Measurements from ENCODE around the gene NCAM2.
"Not testable (repeated sequence)": the region's sequence is repeated elsewhere in the genome, so short reads cannot be mapped to it uniquely, and the experiment has no call there.

The NCAM2 gene

DNA sequence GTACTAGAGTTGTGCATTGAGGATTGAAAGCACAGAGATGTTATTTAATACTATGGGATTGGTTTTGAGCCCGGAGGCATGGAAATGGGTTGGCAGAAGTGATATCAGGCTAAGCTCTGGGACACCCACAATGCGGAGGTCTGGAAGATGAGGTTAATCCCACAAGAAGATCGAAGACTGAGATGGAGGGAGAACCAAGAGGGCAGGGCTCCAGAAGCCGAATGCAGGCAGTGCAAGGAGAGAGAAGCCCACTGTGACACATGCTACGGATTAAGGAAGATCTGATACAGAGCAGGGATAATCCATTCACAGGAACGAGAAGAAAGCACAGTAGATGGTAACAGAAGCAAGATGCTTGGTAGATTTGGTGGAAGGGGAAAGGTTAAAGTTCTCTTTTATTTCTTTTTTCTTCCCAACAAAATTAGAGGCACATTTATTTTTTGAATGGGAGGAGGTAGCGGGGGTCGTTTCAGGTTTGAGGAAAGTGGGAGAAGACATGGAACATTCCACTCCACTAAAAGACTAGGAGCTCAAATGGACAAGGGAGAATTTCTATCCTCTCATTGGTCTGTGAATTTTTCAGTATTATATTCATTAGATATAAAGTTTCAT, 113.2 kb downstream of the NCAM2 start:
- no peak for DNase-seq

DNA sequence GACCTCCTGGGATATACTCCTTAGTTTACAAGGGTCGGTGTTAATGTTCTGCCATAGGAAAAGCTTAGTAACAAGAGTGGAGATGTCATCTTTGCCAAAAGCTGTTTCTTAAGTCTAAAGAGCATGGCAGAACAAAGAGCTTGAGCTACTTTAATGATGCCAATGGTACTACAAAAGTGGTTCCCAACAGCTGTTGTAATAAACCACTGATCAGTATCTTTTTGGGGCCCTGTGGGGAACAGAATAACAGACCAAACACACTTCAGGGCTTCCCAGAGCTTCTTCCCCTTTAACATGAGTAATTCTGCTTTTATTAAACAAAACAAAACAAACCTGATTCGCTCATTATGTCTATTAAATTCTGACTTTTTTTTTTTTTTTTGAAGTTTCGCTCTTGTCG, 116.3 kb downstream of the NCAM2 start:
- no peak for DNase-seq

DNA sequence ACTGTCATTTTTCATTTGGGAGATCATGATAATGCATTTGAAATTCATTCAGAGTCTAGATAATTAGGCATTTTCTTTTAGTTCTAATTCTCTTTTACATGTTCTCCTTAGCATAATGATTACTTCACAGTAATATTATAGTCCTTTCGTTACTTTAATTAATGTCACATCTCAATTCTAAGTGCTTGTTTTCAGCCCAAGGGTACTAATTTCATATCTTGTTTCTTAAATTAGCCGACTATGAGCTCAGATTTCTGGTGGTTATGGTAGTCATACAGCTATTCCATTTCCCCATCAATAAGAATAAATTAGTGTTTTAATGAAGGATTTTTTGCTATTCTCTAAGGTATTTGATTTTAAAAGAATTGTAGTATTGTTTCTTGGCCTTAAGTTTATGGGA, 120.9 kb downstream of the NCAM2 start:
- DNase-seq: no peak

DNA sequence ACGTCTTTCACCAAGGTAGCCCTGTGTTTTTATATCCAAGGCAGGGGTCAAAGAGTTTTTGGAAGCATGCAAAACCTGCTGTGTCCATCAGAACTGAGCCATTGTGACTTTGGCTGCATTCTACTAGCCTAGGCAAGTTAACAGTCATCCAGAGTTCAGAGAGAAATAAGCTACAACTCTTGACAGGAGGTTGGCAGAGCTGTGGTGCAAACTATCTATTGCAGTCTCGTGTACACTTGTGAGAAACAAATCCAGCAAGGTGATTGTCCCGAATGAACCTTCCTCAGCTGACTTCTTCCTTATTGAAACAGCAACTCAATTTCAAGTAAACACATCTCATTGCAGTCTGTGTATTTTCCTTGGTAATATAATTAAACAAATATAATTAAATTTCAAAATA, 124.5 kb downstream of the NCAM2 start:
- no peak for DNase-seq

DNA sequence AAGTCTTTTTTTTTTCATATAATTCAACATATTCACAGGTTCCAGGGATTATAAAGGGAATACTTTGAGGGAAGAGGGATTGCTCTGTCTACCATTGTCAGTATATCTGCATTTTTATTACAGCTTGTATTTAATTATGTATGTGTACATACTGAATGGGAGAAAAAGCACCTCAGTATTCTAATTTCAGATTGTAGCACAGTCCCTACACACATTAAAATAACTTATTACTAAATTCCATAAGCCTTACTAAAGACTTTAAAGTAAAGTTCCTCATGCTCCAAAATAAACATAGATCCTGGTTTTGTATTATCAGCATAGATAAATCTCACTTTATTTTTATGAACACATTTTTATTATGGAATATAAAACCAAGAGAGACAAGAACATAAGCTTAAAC, 134.2 kb downstream of the NCAM2 start:
- no peak for DNase-seq

DNA sequence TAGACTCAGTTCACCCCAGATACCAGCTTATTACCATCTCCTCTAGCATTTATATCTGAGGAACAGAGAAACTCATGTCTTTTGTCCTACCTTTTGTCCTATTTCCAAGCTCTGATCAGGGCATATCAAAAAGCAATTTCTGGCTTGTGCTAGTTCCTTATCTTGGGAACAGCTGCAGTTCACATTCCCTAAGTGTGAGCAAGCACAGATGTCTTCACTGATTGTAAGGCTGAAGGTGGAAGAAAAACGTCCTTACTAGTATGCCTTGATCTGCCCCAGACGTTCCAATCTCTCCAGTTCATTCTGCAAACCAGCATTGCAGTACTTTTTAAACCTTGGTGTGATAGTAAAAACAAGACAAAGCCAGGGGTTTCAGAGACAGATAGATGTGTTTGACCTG, 139.8 kb downstream of the NCAM2 start:
- DNase-seq: no peak

DNA sequence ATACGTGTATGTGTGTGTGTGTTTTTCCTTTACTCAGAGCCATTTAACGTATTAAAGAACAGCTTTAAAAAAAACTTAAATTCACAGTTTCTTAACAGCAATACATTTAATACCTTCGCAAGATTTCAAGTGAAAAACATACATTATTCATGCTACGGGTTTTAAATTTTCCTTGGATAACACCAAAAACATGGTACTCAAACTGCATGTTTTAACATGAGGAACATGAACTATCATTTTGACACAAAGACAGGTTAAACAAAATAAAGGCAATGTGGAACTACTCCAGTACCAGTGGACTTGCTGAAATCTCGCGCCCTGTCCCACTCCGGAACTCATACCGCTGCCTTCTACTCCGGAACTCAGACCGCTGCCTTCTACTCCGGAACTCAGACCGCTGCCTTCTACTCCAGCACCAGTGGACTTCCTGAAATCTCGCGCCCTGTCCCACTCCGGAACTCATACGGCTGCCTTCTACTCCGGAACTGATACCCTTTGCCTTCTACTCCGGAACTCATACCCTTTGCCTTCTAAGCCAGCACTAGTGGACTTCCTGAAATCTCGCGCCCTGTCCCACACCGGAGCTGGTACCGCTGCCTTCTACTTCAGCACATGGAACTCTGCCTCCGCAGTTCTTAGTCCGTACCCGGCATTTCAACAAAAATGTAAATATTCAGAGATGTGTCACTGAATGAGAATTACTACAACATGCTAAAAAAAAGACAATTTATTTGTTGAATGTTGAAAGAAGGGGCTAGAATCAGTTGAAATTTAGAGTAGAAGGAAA, 148.6 kb downstream of the NCAM2 start:
- DNase-seq: no peak

DNA sequence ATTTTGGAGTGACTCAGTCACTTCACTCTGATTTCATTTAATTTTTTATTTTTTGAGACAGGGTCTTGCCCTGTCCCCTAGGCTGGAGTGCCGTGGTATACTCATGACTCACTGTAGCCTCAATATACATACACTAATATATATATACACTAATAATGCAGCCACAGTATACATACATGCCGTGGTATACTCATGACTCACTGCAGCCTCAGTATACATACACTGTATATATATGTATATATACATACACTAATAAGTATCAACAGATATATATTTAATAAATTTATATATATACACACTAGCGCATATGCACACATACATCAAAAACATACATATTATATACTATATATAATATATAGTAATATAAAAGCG, 149.2 kb downstream of the NCAM2 start:
- no peak for DNase-seq

DNA sequence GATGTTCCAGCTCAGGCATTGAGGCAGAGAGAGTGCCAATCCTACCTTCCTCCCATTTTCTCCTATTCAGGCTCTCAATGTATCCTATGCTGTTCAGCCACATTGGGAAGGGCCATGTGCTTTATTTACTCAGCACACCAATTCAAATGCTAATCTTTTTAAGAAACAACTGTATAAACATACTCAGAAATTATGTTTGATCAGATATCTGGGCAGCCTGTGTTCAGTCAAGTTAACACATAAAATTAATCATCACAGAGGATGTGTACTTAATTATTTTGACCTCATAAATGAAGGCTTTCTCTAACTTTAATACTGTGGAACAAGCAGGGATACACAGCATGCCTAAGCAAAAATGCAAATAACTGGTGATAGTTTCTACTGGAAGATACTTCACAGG, 149.8 kb downstream of the NCAM2 start:
- DNase-seq: no peak

DNA sequence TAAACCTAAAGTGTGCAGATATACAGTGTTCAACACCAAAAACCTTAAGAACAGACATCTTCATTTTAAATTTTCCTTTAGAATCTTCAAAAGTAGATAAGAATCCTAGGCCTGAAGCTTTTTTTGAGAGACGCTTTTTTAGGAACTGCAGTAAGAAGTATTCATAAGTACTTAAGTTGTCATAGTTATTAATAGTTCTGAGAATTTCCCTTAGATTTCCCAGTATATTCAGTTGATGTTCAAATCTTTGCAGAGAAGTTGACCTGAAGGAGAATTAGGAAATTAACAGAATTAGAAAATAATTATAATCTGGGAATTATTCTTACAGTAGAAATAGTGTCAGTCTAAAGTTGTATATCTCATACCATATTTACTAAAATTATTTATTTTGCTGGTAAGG, 150.3 kb downstream of the NCAM2 start:
- no peak for DNase-seq

DNA sequence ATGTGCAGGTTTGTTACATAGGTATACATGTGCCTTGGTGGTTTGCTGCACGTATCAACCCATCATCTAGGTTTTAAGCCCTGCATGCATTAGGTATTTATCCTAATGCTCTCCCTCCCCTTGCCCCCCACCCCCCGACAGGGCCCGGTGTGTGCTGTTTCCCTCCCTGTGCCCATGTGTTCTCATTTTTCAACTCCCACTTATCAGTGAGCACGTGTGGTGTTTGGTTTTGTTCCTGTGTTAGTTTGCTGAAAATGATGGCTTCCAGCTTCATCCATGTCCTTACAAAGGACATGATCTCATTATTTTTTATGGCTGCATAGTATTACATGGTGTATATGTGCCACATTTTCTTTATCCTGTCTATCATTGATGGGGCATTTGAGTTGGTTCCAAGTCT, 151.2 kb downstream of the NCAM2 start:
- DNase-seq: not testable (repeated sequence)

DNA sequence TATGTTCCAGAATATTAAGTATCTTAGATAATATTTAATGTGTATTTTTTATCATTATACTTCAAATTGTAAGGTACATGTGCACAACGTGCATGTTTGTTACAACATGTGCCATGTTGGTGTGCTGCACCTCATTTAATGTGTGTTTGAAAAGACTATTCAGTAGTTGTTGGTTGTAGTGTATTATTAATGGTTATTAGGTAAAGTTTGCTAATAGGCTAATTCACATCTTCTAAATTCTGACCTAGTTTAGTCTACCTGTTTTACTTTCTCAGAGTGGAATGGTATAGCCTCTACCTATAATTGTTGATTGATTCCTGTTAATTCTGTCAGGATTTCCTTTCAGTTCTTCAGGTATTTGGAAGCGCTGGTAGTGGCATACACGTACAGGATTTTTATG, 153.0 kb downstream of the NCAM2 start:
- no peak for DNase-seq

DNA sequence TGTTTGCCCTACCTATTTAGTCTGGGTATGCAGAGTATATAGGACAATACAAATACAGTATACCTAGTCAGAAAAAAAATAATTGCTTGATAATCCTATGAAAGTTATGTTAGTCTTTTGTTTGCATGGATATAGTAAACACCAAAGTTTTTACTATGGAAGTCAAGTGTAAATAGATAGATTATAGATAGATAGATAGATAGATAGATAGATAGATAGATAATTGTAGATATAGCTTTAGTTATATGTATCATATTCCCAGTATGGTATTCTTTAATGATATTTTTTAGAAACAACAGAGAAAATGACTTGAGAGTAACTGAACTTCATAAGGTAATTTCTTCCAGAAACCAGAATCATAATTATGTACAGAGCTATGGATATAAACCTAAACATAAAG, 158.2 kb downstream of the NCAM2 start:
- no peak for DNase-seq

DNA sequence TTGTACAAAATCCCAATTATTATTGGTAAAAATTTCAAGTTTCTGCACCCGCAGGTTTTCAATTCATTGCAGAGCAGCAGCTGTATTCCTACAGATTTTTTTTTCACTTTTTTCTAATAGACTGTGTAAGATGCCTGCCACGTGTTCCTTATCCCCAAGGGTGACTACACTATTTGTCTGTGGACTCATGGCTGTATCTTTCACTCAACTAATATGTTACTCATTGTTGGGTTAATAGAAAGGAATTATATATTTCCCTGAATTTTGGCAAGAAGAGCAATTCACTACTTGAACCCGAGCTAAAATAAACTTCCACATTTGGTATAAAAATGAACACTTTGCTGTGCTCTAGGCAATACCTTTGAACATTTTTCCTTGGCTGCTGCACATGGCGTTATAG, 158.7 kb downstream of the NCAM2 start:
- no peak for DNase-seq

DNA sequence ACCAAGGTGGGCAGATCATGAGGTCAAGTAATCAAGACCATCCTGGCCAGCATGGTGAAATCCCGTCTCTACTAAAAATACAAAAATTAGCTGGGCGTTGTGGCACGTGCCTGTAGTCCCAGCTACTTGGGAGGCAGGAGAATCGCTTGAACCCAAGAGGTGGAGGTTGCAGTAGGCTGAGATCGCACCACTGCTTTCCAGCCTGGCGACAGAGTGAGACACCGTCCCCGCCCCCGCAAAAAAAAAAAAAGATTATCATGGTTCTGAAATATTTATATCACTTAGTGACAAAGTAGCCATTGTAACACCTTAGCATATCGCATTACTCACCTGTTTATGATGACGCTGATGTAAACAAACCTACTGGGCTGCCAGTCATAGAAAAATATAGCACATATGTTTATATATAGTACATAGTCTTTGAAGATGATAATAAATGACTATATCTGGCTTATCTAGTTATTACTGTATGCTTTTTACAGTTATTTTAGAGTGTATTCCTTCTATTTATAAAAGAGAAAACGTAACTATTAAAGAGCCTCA, 160.2 kb downstream of the NCAM2 start:
- no peak for DNase-seq

DNA sequence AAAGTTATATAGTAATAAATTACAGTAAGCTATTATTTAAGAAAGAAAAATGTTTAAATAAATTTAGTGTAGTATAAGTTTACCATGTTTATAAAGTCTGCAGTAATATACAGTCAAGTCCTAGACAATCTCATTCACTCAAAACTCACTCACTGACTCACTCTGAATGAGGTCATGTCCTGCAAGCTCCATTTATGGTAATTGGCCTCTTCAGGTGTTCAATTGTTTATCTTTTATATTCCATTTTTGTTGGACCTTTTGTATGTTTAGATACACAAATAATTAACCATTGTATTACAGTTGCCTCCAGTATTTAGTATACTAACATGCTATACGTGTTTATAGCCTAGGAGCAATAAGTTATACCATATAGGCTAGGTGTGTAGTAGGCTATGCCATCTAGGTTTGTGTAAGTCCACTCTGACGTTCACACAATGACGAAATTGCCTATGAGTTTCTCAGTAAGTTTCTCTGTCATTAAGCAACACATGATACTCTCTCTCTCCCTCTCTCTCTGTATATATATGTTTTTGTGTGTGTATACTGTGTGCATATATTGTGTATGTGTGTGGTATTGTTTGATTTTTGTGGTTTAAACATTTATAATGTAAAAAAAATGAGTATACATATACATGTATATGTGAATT, 161.2 kb downstream of the NCAM2 start:
- DNase-seq: no peak

DNA sequence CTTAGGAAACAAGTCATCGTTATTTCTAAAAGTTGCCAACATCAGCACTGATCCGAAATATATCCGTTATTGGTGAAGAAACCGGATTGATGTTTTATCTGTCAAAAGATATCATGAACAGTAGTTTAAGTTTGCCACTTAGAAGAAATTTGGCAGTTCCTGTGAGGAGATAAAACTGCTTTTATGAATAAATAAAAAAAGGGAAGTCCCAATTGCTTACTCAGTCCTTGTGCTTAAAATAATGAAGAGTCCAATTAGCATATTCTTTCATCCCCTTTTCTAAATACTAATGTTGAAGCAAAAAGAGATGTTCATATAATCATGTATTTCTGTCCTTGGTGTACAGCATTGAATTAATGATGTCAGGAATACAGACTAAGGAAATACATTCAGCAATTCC, 164.6 kb downstream of the NCAM2 start:
- no peak for DNase-seq

DNA sequence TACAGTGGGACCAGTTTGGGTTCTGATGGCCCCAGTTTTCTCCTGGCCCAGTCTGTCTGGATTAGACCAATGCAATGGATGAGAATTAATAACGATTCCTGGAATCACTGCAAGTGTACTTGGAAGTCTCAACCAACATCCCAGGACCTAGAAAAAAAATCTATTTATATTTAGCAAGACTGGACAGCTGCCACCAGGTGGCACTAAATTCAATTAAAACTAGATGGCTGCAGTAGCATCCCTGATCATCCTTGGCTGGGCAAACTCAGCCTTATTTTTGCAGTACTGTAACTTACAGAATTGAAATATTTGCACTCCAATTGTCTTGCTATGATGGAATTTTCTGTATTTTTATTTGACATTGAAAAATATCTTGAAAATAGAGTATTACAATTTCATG, 165.7 kb downstream of the NCAM2 start:
- peak; percentile 22 for DNase-seq

DNA sequence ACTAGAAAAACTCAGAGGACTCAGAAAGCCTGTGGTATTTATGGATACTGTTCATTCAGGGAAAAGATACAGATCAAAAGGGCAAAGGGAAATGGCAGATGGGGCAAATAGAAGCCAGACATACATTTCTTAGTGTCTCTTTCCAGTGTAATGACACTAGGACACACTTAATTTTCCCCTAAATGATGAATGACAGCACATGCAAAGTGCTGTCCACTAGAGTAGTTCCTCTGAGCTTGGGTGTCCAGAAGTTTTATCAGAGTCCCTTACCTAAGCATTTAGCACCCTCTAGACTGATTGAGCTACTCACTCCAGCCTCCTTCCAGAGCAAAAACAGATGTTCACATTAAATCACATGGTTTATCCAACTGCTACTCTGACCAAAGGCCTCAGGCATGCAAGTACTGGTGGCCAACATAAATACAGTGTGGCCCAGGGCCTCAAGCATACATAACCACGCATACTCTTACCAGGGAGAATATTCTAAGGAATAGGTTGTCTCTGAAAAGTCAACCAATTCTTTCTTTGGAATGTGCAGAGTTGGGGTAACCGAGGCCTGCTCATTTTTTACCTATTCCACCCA, 166.9 kb downstream of the NCAM2 start:
- no peak for DNase-seq

DNA sequence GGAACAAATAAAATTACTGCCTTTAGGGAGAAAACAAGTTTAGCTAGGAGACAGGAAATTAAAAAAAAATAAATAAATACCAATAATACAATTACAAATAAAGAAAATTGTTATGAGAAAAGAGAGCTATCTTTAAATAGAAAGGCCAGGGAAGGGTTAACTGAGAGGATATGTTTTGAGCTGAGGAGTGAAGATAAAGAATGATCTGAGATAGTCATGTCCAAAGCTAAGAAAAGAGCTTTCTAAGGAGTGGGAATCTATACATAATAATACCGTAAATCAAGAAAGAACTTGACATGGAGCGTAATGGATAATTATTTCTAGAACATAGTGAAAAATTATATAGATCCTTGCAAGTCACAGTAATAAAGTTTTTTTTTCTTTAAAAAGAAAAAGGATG, 176.5 kb downstream of the NCAM2 start:
- DNase-seq: no peak

DNA sequence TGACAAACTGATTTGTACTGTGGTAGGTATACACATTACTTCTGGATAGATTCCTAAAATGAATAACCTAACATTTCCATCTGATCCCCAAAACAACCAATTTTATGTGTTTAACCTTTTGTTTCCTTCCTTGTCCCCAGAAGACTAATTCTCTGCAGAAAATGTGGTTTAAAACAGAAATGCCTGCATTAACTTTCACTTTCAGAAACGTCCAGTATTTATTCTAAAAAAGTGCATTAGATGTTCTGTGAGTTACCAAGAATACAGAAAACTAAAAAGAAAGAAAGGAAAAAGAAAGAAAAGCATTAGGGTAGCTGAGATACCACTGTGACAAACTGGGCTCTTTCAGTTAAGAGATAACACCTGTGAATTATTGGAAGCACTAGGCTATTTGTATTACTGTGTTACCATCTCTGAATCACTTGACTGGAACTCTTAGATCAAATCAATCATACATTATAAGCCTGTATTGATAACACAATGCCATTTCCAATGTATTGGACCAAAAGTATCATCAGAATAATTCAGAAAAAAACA, 177.7 kb downstream of the NCAM2 start:
- no peak for DNase-seq

DNA sequence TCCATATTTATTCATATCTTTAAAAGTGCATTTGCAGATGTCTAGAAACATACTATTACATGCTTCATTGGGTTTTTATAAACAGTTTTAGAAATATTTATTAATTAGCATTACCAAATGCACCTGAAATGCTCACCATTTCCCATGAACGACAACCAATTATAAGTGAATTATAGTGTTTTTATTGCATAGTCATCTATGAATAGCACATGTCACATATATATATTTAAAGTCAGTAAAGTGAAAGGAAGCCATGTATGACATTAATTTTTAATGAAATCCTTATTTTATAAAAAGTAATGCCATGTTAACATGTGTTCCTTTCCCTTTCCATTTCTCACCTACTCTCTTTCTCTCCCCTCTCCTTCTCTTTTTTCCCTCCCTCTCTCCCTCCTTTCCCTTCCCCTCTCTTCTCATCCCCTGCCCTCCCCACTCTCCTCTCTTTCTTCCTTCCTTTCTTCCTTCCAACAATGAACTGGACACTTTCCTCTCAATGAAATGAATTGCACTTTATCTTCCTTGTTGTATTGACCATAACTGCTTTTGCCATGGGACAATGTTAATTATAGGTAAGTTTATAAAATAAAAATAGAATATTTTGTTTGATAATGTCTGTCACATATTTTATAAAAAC, 179.3 kb downstream of the NCAM2 start:
- DNase-seq: no peak

Measured in NCI-H2029 (cell line).